ENCODE data around the gene PTPRJ.

PTPRJ gene

GRCh38 chr11:48001438-48002021 lies 21.2 kb downstream of the PTPRJ start:
- no peak overlapping the region for H3K4me3 ChIP-seq (ENCODE audit: severe bottlenecking)
- no peaks in the 10 kb centered on the region for H3K9me3 ChIP-seq (ENCODE audit: severe bottlenecking)
- peaks cover 4% of the 10 kb centered on the region for H3K4me1 ChIP-seq (ENCODE audit: insufficient read depth, poor library complexity, severe bottlenecking)
- H3K36me3 ChIP-seq (ENCODE audit: low read depth) = no peaks in the 10 kb centered on the region
- TF ChIP-seq, protein P1, sequence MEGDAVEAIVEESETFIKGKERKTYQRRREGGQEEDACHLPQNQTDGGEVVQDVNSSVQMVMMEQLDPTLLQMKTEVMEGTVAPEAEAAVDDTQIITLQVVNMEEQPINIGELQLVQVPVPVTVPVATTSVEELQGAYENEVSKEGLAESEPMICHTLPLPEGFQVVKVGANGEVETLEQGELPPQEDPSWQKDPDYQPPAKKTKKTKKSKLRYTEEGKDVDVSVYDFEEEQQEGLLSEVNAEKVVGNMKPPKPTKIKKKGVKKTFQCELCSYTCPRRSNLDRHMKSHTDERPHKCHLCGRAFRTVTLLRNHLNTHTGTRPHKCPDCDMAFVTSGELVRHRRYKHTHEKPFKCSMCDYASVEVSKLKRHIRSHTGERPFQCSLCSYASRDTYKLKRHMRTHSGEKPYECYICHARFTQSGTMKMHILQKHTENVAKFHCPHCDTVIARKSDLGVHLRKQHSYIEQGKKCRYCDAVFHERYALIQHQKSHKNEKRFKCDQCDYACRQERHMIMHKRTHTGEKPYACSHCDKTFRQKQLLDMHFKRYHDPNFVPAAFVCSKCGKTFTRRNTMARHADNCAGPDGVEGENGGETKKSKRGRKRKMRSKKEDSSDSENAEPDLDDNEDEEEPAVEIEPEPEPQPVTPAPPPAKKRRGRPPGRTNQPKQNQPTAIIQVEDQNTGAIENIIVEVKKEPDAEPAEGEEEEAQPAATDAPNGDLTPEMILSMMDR (IDR thresholded peaks at IDR 0.05; ENCODE audit: poor library complexity, severe bottlenecking) = no peak
- no peak overlapping the region for H3K27ac ChIP-seq (ENCODE audit: poor library complexity, severe bottlenecking)
- no peaks in the 10 kb centered on the region for H3K27me3 ChIP-seq (ENCODE audit: insufficient read depth, poor library complexity, severe bottlenecking)
- DNase-seq (ENCODE audit: low spot score) = no peak
- no peak for ATAC-seq (ENCODE audit: low read depth)

DNA sequence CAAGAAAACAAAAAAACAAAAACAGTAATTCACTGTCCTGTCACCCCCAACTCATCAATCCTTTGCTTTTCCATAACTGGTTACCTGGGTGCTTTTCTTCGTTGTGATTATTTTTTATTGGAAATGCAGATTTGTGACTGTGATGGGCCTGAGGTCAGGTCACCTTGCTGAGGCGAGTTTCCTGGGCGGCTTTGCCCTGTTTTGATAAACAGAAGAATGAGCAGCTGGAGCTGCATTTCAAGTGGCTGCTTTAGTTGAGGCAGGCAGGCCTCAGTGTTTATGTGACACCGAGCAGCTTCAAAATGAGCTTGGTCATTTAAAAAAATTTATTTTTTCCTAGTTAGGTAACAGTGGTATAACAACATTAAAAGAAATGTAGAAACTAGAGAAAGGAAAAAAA lies 22.2 kb downstream of the PTPRJ start:
- DNase-seq (ENCODE audit: low spot score) = no peak
- peaks cover 9% of the 10 kb centered on the region for H3K4me1 ChIP-seq (ENCODE audit: insufficient read depth, poor library complexity, severe bottlenecking)
- H3K9me3 ChIP-seq (ENCODE audit: severe bottlenecking) = no peaks in the 10 kb centered on the region
- TF ChIP-seq, protein P1 (IDR thresholded peaks at IDR 0.05; ENCODE audit: poor library complexity, severe bottlenecking) = no peak
- H3K27ac ChIP-seq (ENCODE audit: poor library complexity, severe bottlenecking) = no peak overlapping the region
- no peaks in the 10 kb centered on the region for H3K36me3 ChIP-seq (ENCODE audit: low read depth)
- H3K4me3 ChIP-seq (ENCODE audit: severe bottlenecking) = no peak overlapping the region
- no peak for ATAC-seq (ENCODE audit: low read depth)
- no peaks in the 10 kb centered on the region for H3K27me3 ChIP-seq (ENCODE audit: insufficient read depth, poor library complexity, severe bottlenecking)

DNA sequence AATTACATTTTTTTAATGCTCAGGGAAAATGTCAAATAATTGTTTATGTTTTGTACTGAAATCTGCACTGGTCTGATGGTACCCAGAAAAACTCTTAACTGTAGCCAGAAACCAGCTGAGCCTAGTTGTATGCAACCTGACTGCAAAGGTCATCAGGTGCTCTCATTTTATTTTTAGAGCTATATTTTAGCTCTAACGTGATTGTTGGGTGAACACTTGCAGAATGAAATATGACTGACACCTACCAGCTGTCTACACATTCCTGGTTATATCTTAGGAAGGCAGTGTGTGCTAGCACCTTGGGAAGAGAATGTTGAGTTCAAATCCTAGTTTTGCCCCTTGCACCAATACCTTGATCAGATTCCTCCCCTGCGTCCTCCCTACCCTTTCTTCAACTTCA lies 23.6 kb downstream of the PTPRJ start:
- H3K27me3 ChIP-seq (ENCODE audit: insufficient read depth, poor library complexity, severe bottlenecking) = no peaks in the 10 kb centered on the region
- H3K27ac ChIP-seq (ENCODE audit: poor library complexity, severe bottlenecking) = no peak overlapping the region
- ATAC-seq (ENCODE audit: low read depth) = no peak
- DNase-seq (ENCODE audit: low spot score) = no peak
- H3K9me3 ChIP-seq (ENCODE audit: severe bottlenecking) = no peaks in the 10 kb centered on the region
- no peak overlapping the region for H3K4me3 ChIP-seq (ENCODE audit: severe bottlenecking)
- no peaks in the 10 kb centered on the region for H3K36me3 ChIP-seq (ENCODE audit: low read depth)
- H3K4me1 ChIP-seq (ENCODE audit: insufficient read depth, poor library complexity, severe bottlenecking) = peaks cover 9% of the 10 kb centered on the region
- TF ChIP-seq, protein P1 (IDR thresholded peaks at IDR 0.05; ENCODE audit: poor library complexity, severe bottlenecking) = no peak

DNA sequence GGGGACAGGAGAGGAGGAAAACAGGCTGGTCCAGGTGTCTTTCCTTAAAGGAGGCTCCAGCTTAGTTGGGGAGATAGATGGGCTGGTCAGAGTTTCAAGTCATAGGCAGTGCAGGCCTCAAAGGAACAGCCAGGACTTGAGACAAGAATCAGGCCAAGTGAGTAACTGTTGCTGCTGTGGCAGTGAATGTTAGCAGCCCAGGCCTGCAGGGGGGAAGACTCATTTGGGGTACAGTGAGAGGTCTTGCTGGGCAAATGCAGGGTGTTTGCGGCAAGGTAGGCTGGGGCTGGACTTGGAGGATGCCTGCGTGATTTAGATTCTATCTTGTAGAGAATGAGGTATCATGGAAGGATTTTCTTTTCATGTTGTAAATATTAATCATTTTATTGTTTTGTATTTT lies 24.1 kb downstream of the PTPRJ start:
- TF ChIP-seq, protein P1 (IDR thresholded peaks at IDR 0.05; ENCODE audit: poor library complexity, severe bottlenecking) = no peak
- no peak for ATAC-seq (ENCODE audit: low read depth)
- Histone ChIP-seq H3K36me3 (ENCODE audit: low read depth) (no peaks in the 10 kb centered on the region), H3K4me3 (ENCODE audit: severe bottlenecking) (no peak overlapping the region), H3K27me3 (ENCODE audit: insufficient read depth, poor library complexity, severe bottlenecking) (no peaks in the 10 kb centered on the region), H3K9me3 (ENCODE audit: severe bottlenecking) (no peaks in the 10 kb centered on the region), H3K4me1 (ENCODE audit: insufficient read depth, poor library complexity, severe bottlenecking) (peaks cover 9% of the 10 kb centered on the region), H3K27ac (ENCODE audit: poor library complexity, severe bottlenecking) (no peak overlapping the region)
- DNase-seq (ENCODE audit: low spot score) = no peak

- Histone ChIP-seq H3K9me3 (ENCODE audit: severe bottlenecking) (no peaks in the 10 kb centered on the region), H3K27ac (ENCODE audit: poor library complexity, severe bottlenecking) (no peak overlapping the region), H3K4me3 (ENCODE audit: severe bottlenecking) (no peak overlapping the region), H3K4me1 (ENCODE audit: insufficient read depth, poor library complexity, severe bottlenecking) (peaks cover 9% of the 10 kb centered on the region), H3K27me3 (ENCODE audit: insufficient read depth, poor library complexity, severe bottlenecking) (no peaks in the 10 kb centered on the region), H3K36me3 (ENCODE audit: low read depth) (no peaks in the 10 kb centered on the region)
- ATAC-seq (ENCODE audit: low read depth) = no peak
- TF ChIP-seq, protein P1 (IDR thresholded peaks at IDR 0.05; ENCODE audit: poor library complexity, severe bottlenecking) = no peak
- no peak for DNase-seq (ENCODE audit: low spot score)
Measured at GRCh38 chr11:48005136-48005535, 24.8 kb downstream of the PTPRJ start.
